Hematopoietic multipotent progenitor cell treated with erythropoietin and hydrocortisone succinate and interleukin-3 and kit ligand, for 15 days (in vitro differentiated cells): Measurements from ENCODE around the gene LETMD1.
"Not testable (repeated sequence)": the region's sequence is repeated elsewhere in the genome, so short reads cannot be mapped to it uniquely, and the experiment has no call there.

Experiments used
- DNase-seq: peaks from one replicate; pipeline ENCODE4 v3.0.0-alpha.2; 2015; ENCODE audit warnings: low spot score

LETMD1 gene

DNA sequence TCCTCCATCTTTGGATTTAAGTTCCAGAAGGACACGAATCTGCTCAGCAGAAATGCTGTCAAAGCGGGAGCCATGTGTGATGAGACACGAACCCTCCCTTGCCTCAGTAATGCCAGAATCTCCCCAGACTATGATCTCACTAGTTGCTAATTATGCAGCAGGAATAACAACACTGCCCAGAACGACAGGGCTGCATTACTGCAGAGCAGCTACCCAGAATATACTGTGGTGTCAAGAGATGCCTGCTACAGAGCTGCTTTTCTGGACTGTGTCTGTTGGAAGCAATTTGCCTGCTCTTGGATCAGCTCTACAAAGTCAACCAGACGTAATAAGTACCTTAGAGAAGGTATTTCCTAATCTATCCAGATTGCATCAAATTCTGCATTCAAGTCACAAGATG lies 29.8 kb downstream of the LETMD1 start:
- no peak for DNase-seq

DNA sequence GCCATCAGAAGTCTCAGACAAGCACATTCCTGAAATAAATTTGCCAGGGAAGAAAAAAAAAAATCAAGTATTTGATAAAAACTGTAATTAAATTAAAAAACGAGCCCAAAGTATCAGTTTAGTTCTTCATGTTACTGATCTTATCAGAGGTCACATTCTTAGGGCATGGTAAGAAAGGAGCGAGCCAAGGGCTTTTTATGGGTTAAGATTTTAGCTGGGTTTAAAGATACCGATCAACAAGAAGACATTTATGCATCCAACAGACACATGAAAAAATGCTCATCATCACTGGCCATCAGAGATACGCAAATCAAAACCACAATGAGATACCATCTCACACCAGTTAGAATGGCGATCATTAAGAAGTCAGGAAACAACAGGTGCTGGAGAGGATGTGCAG lies 30.2 kb downstream of the LETMD1 start:
- DNase-seq = not testable (repeated sequence)

DNA sequence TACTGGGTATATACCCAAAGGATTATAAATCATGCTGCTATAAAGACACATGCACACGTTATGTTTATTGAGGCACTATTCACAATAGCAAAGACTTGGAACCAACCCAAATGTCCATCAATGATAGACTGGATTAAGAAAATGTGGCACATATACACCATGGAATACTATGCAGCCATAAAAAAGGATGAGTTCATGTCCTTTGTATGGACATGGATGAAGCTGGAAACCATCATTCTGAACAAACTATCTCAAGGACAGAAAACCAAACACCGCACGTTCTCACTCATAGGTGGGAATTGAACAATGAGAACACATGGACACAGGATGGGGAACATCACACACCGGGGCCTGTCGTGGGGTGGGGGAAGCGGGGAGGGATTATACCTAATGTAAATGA lies 30.7 kb downstream of the LETMD1 start:
- DNase-seq = not testable (repeated sequence)

DNA sequence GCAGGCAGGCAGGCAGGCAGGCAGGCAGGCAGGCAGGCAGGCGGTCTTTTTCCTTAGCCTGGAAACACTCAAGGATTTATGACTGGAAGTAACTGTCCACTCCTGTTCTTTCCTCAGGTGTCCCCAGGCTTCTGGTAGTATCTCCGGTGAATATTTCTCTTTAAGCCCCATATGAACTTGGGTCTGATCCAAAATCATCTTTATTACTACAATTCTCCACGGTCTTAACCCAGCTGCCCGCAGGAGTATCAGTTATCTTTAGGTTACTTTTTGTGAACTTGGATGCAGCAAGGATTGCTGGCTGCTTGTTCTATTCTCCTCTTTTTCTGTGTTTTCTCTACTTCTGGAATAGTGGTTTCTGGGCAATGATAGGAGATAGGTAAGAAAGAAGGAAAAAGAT lies 32.0 kb downstream of the LETMD1 start:
- no peak for DNase-seq

DNA sequence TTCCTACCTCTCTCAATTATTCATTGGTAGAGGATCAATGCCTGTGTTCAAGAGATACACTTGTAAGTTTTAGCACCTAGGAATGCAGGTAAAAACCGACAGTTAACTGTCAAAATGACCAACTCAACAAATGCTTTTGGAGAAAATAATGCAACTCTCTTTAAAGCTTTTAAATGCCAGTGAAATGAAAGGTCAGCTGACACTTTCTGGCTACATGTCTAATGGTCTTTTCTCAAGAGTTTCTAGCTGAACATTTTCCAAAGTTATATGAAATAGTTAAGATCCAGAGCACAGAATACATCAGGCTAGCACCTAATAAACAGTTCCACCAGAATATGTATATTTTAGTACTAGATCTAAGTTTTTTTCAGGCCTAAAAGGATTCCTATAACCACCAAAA lies 33.3 kb downstream of the LETMD1 start:
- DNase-seq = no peak

DNA sequence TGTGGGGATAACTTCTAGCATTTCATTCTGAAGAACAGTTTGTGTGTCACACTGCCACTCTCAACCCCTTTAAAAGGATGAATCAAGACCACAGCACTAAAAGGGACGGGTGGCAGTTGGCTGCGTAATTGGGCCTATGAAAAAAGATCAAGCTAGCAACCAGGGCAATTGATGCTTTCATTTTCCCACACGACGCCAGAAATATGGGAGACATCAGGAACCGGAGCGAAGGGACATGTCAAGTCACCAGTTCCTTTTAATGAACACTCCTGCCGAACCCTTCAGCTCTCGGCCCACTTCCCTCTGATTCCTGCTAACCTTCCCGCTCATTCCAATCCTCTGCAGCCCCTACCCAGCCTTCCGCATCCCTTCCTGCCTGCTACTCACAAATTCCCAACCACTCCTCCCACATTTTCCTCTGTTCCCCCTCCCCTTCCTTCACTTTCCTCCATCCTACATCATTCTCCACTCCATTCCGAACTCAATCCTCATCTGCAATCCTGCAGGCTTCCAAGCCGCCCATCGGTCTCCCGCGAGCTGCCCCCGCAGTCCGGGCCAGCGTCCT lies 34.5 kb downstream of the LETMD1 start:
- DNase-seq = no peak

DNA sequence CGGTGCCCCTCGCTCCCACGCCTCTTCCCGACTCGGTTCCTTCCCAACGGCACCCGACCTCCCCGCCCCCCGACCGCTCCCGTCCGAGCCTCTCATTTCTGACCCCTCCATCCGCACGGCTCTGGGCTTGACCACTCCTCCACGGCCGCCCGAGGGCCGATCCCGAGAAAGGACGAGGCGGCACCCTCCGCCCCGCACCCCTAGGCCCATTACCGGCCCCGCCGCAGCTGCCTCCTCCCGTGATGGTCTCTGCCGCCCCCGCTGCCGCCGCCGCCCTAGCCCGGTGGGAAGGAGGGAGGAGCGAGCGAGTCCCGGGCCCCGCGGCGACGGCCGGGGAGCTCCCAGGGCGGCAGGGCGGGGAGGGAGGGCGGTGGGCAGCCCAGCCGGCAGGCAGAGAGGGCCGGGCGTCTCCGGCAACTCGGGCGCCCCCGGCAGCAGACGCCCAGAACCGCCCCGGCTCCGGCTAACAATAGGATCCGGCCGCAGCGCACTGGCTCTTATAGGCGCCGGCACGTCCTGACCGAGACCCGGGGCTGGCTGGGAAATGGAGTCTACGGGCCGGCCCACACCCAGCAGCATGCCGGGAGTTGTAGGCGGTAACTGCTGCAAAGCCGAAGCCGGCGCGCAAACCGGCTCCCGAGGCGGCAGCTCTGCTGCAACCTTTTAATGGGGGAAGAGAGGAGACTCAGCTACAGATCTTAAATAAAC lies 35.2 kb downstream of the LETMD1 start, which contains the start of gene CSRNP2:
Gene CSRNP2 (minus strand): TSS at position 471 of the 708 bp plus-strand sequence. CDS start 7,035 bp downstream, outside the sequence.
- DNase-seq = peak; percentile 85

DNA sequence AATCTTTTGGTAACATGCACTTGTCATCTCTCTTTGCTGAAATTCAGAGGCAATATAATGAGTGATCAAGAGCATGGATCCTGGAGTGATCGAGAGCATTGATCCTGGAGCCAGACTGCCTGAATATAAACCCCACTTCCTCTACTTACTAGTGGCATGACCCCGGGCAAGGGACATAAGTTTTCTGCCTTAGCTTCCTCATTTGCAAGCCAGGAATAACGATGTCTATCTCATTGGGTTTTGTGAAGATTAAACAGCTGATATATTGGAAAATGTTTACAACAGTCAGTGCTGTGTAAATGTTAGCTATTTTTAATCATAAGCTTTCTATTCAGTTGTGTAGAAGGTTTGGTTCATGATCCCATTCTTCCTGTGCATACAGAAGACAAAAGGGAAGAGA lies 37.6 kb downstream of the LETMD1 start:
- no peak for DNase-seq

DNA sequence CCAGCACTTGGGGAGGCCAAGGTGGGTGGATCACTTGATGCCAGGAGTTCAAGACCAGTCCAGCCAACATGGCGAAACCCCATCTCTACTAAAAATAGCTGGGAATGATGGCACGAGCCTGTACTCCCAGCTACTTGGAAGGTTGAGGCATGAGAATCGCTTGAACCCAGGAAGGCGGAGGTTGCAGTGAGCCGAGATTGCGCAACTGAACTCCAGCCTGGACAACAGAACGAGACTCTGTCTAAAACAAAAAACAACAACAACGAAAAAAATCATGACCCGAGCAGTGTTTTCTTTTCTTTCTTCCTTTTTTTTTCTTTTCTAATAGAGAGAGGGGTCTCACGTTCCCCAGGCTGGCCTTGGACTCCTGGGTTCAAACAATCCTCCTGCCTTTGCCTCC lies 38.8 kb downstream of the LETMD1 start:
- no peak for DNase-seq

DNA sequence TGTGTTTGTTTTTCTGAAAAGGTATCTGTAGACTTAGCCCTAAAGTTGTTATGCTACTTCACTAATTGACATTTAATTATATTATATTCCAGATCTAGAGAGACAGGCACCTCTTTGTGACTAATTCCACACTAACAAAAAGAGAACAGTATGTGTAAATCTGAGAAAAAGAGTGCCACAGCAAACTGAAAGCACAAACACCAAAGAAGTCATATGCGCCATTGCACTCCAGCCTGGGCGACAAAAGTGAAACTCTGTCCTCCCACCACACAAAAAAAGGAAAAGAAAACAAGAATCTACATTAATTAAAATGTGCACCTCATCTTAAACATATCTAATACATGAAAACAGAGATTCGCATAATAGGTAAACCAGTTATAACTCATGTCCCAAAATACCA lies 39.7 kb downstream of the LETMD1 start:
- no peak for DNase-seq

DNA sequence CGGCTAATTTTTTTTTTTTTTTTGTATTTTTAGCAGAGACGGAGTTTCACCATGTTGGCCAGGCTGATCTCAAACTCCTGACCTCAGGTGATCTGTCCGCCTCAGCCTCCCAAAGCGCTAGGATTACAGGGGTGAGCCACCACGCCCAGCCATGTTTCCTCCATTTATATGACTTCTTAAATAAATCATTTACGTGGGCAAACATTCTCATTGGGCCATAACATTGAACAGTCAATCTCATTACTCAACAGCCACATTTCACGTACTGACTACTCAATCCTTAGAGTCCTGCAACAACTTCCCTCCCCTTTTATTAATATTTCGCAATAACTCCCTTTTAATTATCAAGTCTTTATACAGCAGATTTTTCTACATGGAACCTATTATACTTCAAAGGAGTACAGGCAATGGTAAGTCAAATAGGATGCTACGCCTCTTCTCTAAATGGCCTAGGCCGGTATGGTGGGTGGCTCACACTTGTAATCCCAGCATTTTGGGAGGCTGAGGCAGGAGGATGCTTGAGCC lies 42.6 kb downstream of the LETMD1 start:
- DNase-seq = no peak

DNA sequence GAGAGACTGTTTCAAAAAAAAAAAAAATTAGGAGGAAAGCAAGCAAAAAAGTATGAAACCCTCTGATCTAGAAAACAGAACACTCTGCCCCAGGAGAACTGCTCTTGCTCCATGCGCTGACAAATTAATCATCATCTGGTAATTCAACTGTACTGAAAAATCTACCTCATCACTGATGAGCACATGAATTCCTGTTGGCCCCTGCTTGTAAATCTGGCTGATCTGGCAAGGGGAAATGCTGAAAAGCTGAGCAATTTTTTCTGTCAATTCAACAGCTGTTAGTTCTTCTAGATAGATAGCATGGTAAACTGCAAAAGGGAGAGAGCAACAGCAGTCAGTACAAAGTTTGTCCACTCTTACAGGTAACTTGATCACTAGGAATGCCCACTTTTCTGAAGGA lies 50.5 kb downstream of the LETMD1 start:
- DNase-seq = no peak

DNA sequence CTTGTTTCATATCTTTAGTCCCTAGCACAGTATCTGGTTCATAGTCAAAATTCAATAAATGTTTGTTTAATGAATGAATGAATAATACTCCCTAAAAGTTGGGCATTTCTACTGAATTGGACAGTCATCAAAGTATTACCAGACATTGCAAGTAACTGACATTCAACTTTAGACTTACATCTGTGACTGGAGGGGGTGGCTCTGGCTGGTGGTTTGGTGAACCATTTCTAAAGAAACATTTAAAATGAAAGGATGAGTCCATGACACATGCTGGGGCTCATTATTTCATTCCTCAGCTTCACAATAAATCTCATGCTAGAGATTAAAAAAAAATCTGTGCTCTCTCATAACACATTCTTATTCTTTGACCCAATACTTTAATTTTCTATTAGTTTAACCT lies 55.9 kb downstream of the LETMD1 start:
- DNase-seq = no peak

DNA sequence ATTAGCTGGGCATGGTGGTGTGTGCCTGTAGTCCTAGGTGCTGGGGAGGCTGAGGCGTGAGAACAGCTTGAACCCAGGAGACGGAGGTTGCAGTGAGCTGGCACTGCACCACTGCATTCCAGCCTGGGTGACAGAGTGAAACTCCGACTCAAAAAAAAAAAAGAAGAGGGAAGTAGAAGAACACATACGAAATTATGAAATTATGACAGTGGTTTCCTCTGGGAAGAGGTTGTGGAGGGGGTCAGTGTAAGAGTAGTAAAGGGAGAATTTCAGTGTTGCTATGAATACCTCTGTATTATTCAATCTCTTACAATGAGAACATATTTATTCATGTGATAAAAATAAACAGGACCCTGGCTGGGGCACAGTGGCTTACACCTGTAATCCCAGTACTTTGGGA lies 60.0 kb downstream of the LETMD1 start:
- no peak for DNase-seq
